GM12873 (cell line): Measurements from ENCODE around the gene CD300H.

Experiments
- CTCF ChIP-seq: IDR thresholded peaks from 2 replicates; pipeline ENCODE4 v1.5.1; 2012; ENCODE audit warnings: low read depth, mild to moderate bottlenecking, moderate library complexity, low read length, control low read depth; ENCODE audit not compliant: insufficient read depth; ENCODE audit errors: missing control alignments

Gene CD300H

GRCh38 chr17:74571621-74572270, 4.4 kb upstream of the CD300H start:
- TF ChIP-seq CTCF: no peak

- TF ChIP-seq CTCF: no peak
Measured at GRCh38 chr17:74569020-74570003, 2.0 kb upstream of the CD300H start.

GRCh38 chr17:74568106-74568873, 981 bp upstream of the CD300H start:
- no peak for TF ChIP-seq CTCF

GRCh38 chr17:74566132-74566753, 1.1 kb downstream of the CD300H start:
- peak; percentile 90 for TF ChIP-seq CTCF

- no peak for TF ChIP-seq CTCF
Measured at GRCh38 chr17:74565126-74565525, 2.2 kb downstream of the CD300H start.

GRCh38 chr17:74563358-74563757, 4.0 kb downstream of the CD300H start:
- no peak for TF ChIP-seq CTCF
